Neuronal stem cell (in vitro differentiated cells): ENCODE data around the gene TACR1.

ENCODE experiments used
- DNase-seq: peaks from one replicate; pipeline ENCODE4 v3.0.0-alpha.2; 2013; ENCODE audit warnings: low spot score
- H2AFZ ChIP-seq: one replicate; pipeline ENCODE4 v1.6.1; 2013; ENCODE audit warnings: mild to moderate bottlenecking, low read length, inconsistent platforms
- H2AK5ac ChIP-seq: 2 replicates; pipeline ENCODE4 v1.6.1; 2013; ENCODE audit warnings: low read depth, mild to moderate bottlenecking, inconsistent platforms, low read length, moderate library complexity, mixed read lengths
- H2BK120ac ChIP-seq: 2 replicates; pipeline ENCODE4 v1.6.1; 2013; ENCODE audit warnings: low read depth, mild to moderate bottlenecking, inconsistent platforms, low read length, moderate library complexity, mixed read lengths
- H2BK12ac ChIP-seq: one replicate; pipeline ENCODE4 v1.6.1; 2013; ENCODE audit warnings: low read length, inconsistent platforms
- H2BK15ac ChIP-seq: 2 replicates; pipeline ENCODE4 v1.6.1; 2013; ENCODE audit warnings: mild to moderate bottlenecking, low read length, inconsistent platforms, mixed read lengths
- H2BK5ac ChIP-seq: one replicate; pipeline ENCODE4 v1.6.1; 2013; ENCODE audit warnings: inconsistent platforms, mild to moderate bottlenecking, low read length, moderate library complexity
- H3K14ac ChIP-seq: one replicate; pipeline ENCODE4 v1.6.1; 2013; ENCODE audit warnings: low read length, inconsistent platforms
- H3K18ac ChIP-seq: 2 replicates; pipeline ENCODE4 v1.6.1; 2013; ENCODE audit warnings: low read length, inconsistent platforms
- H3K23ac ChIP-seq: 2 replicates; pipeline ENCODE4 v1.6.1; 2013; ENCODE audit warnings: low read depth, mild to moderate bottlenecking, mixed read lengths, low read length, inconsistent platforms; ENCODE audit not compliant: poor library complexity
- H3K27ac ChIP-seq: replicated peaks from 3 replicates; pipeline ENCODE4 v1.5.1; 2013; ENCODE audit warnings: low read length, inconsistent platforms
- H3K27me3 ChIP-seq, 3 experiments: 2 replicates each; pipeline ENCODE4 v1.6.1; 2013; ENCODE audit warnings: low read length in 3 of 3, mild to moderate bottlenecking in 2 of 3, inconsistent platforms in 1 of 3, low read depth in 1 of 3, mixed read lengths in 1 of 3, moderate library complexity in 1 of 3; ENCODE audit not compliant: control insufficient read depth in 3 of 3, insufficient read depth in 3 of 3
- H3K36me3 ChIP-seq, 2 donors: replicated peaks in 1 of 2; 2 replicates each; pipeline ENCODE4 v1.6.1; 2013; ENCODE audit warnings: low read length in 2 of 2; ENCODE audit not compliant: control insufficient read depth in 2 of 2, insufficient read depth in 2 of 2
- H3K4ac ChIP-seq: 2 replicates; pipeline ENCODE4 v1.6.1; 2013; ENCODE audit warnings: inconsistent platforms, mild to moderate bottlenecking, low read length, moderate library complexity
- H3K4me1 ChIP-seq, 2 donors: 1 replicate in 1 of 2; 2 replicates in 1 of 2; pipeline ENCODE4 v1.6.1; 2013; ENCODE audit warnings: low read length in 2 of 2, low read depth in 1 of 2; ENCODE audit not compliant: control insufficient read depth in 2 of 2, insufficient read depth in 1 of 2
- H3K4me2 ChIP-seq: one replicate; pipeline ENCODE4 v1.6.1; 2013; ENCODE audit warnings: mild to moderate bottlenecking, low read length, inconsistent platforms; ENCODE audit not compliant: insufficient read depth, poor library complexity, severe bottlenecking
- H3K4me3 ChIP-seq, 2 donors: 2 replicates each; pipeline ENCODE4 v1.5.1; 2013; ENCODE audit warnings: low read length in 2 of 2, mild to moderate bottlenecking in 2 of 2, inconsistent platforms in 1 of 2, moderate library complexity in 1 of 2
- H3K79me1 ChIP-seq: one replicate; pipeline ENCODE4 v1.6.1; 2013; ENCODE audit warnings: low read depth, mild to moderate bottlenecking, inconsistent platforms, low read length, moderate library complexity
- H3K9ac ChIP-seq: one replicate; pipeline ENCODE4 v1.6.1; 2013; ENCODE audit warnings: mild to moderate bottlenecking, low read depth, low read length, inconsistent platforms; ENCODE audit not compliant: poor library complexity
- H3K9me3 ChIP-seq, 2 donors: replicated peaks in 1 of 2; 2 replicates each; pipeline versions ENCODE3 to v1.6.1; 2013; ENCODE audit warnings: low read length in 2 of 2, mild to moderate bottlenecking in 2 of 2, inconsistent platforms in 1 of 2, low read depth in 1 of 2, mixed read lengths in 1 of 2, moderate library complexity in 1 of 2; ENCODE audit not compliant: control insufficient read depth in 2 of 2, insufficient read depth in 1 of 2
- H4K8ac ChIP-seq: one replicate; pipeline ENCODE4 v1.6.1; 2013; ENCODE audit warnings: low read depth, mild to moderate bottlenecking, inconsistent platforms, low read length, moderate library complexity
- H4K91ac ChIP-seq: one replicate; pipeline ENCODE4 v1.6.1; 2013; ENCODE audit warnings: low read length, low read depth, mild to moderate bottlenecking, inconsistent platforms; ENCODE audit not compliant: poor library complexity
- WGBS, 2 donors: extraction: QIAGEN DNeasy Blood & Tissue Kit; methylation state at CpG; one replicate each; pipeline ENCODE4 v1.1.7; 2013; ENCODE audit warnings: missing lambda C conversion rate in 2 of 2, mixed read lengths in 1 of 2; ENCODE audit not compliant: insufficient read length in 2 of 2, insufficient replicate concordance in 1 of 2; ENCODE audit errors: extremely low coverage in 2 of 2; 5-methylcytosine and 5-hydroxymethylcytosine counted together

Gene TACR1

GRCh38 chr2:75044291-75044690 lies 155.0 kb downstream of the TACR1 start:
- Histone ChIP-seq H3K14ac (no peak overlapping the region), H4K8ac (no peak overlapping the region), H2BK15ac (no peak overlapping the region), H2AFZ (no peak overlapping the region), H3K9me3 (no peaks in the 10 kb centered on the region), H3K27me3 (no peaks in the 10 kb centered on the region), H3K79me1 (no peaks in the 10 kb centered on the region), H4K91ac (no peak overlapping the region), H2BK5ac (no peak overlapping the region), H3K9ac (no peak overlapping the region), H3K4me1 (no peaks in the 10 kb centered on the region), H3K4me2 (no peak overlapping the region), H2BK120ac (no peak overlapping the region), H3K18ac (no peak overlapping the region), H3K27ac (no peak overlapping the region), H3K23ac (no peak overlapping the region), H3K4me3 (no peak overlapping the region), H3K4ac (no peak overlapping the region), H2AK5ac (no peak overlapping the region), H2BK12ac (no peak overlapping the region), H3K36me3 (no peaks in the 10 kb centered on the region)
- DNase-seq, result no peak
- no CpG with 5 or more reads among the region's 2 CpGs for WGBS, 2 donors

- no peak overlapping the region for H2AFZ ChIP-seq
- no peak overlapping the region for H3K23ac ChIP-seq
- DNase-seq, result no peak
- no peak overlapping the region for H2BK120ac ChIP-seq
- H3K27ac ChIP-seq, result no peak overlapping the region
- H2BK12ac ChIP-seq, result no peak overlapping the region
- no peaks in the 10 kb centered on the region for H3K9me3 ChIP-seq
- no peak overlapping the region for H2BK15ac ChIP-seq
- H3K14ac ChIP-seq, result no peak overlapping the region
- no peak overlapping the region for H4K8ac ChIP-seq
- H2BK5ac ChIP-seq, result no peak overlapping the region
- H3K27me3 ChIP-seq, result no peaks in the 10 kb centered on the region
- no peak overlapping the region for H4K91ac ChIP-seq
- no peak overlapping the region for H3K18ac ChIP-seq
- H3K4me1 ChIP-seq, result no peaks in the 10 kb centered on the region
- no CpG with 5 or more reads among the region's 1 CpG for WGBS, 2 donors
- H3K4me2 ChIP-seq, result no peak overlapping the region
- no peak overlapping the region for H3K4ac ChIP-seq
- no peak overlapping the region for H3K4me3 ChIP-seq
- no peak overlapping the region for H2AK5ac ChIP-seq
- no peak overlapping the region for H3K9ac ChIP-seq
- H3K36me3 ChIP-seq, result no peaks in the 10 kb centered on the region
- no peaks in the 10 kb centered on the region for H3K79me1 ChIP-seq
These were observed 156.5 kb downstream of the TACR1 start for GRCh38 chr2:75042823-75043222.

GRCh38 chr2:75041731-75042600 lies 157.4 kb downstream of the TACR1 start:
- Histone ChIP-seq H2BK120ac (no peak overlapping the region), H3K4me2 (no peak overlapping the region), H3K36me3 (no peaks in the 10 kb centered on the region), H2AK5ac (no peak overlapping the region), H4K8ac (no peak overlapping the region), H3K9ac (no peak overlapping the region), H3K27me3 (no peaks in the 10 kb centered on the region), H3K27ac (no peak overlapping the region), H3K9me3 (no peaks in the 10 kb centered on the region), H2BK5ac (no peak overlapping the region), H2AFZ (no peak overlapping the region), H2BK12ac (no peak overlapping the region), H3K4me3 (no peak overlapping the region), H2BK15ac (no peak overlapping the region), H3K14ac (no peak overlapping the region), H3K79me1 (no peaks in the 10 kb centered on the region), H3K23ac (no peak overlapping the region), H4K91ac (no peak overlapping the region), H3K4ac (no peak overlapping the region), H3K18ac (no peak overlapping the region), H3K4me1 (no peaks in the 10 kb centered on the region)
- no CpG with 5 or more reads among the region's 7 CpGs for WGBS, 2 donors
- no peak for DNase-seq

GRCh38 chr2:75041226-75041625 lies 158.1 kb downstream of the TACR1 start:
- Histone ChIP-seq H3K36me3 (no peaks in the 10 kb centered on the region), H4K91ac (no peak overlapping the region), H2BK15ac (no peak overlapping the region)

More at GRCh38 chr2:75041226-75041625, 158.1 kb downstream of the TACR1 start:
- Histone ChIP-seq H3K4ac (no peak overlapping the region), H3K18ac (no peak overlapping the region), H2AK5ac (no peak overlapping the region), H3K9me3 (no peaks in the 10 kb centered on the region), H2AFZ (no peak overlapping the region), H4K8ac (no peak overlapping the region), H2BK12ac (no peak overlapping the region), H2BK5ac (no peak overlapping the region), H3K9ac (no peak overlapping the region), H3K27ac (no peak overlapping the region), H3K23ac (no peak overlapping the region), H3K4me1 (no peaks in the 10 kb centered on the region), H3K4me3 (no peak overlapping the region), H3K14ac (no peak overlapping the region), H3K79me1 (no peaks in the 10 kb centered on the region), H3K4me2 (no peak overlapping the region), H2BK120ac (no peak overlapping the region), H3K27me3 (no peaks in the 10 kb centered on the region)
- WGBS, 2 donors, result no CpG with 5 or more reads among the region's 2 CpGs
- no peak for DNase-seq
